C4-2B (cell line): ENCODE data around the gene PTPN18.

Experiments used
- ZFX ChIP-seq: fragments of 450-650 bp; IDR thresholded peaks from 2 replicates; pipeline ENCODE4 v1.6.1; 2017
- TF ChIP-seq, protein P1 (sequence below): fragments of 450-650 bp; conservative IDR thresholded peaks from 2 replicates; pipeline ENCODE4 v1.5.1; 2017; ENCODE audit warnings: mild to moderate bottlenecking

DNA sequence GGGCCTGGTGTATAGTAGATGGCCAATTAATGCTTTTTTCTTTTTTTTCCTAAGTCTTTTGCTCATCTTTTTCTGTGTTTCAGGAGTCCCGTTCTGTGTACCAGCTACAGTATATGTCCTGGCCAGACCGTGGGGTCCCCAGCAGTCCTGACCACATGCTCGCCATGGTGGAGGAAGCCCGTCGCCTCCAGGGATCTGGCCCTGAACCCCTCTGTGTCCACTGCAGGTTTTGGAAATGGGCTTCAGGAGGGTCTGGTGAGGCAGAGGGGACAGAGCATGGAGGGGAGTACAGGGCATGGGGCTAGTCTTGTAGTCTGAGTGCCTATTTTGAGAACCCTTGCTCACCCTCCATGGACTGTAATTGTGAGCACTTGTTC is 14.1 kb downstream of the PTPN18 start:
- TF ChIP-seq, protein P1, sequence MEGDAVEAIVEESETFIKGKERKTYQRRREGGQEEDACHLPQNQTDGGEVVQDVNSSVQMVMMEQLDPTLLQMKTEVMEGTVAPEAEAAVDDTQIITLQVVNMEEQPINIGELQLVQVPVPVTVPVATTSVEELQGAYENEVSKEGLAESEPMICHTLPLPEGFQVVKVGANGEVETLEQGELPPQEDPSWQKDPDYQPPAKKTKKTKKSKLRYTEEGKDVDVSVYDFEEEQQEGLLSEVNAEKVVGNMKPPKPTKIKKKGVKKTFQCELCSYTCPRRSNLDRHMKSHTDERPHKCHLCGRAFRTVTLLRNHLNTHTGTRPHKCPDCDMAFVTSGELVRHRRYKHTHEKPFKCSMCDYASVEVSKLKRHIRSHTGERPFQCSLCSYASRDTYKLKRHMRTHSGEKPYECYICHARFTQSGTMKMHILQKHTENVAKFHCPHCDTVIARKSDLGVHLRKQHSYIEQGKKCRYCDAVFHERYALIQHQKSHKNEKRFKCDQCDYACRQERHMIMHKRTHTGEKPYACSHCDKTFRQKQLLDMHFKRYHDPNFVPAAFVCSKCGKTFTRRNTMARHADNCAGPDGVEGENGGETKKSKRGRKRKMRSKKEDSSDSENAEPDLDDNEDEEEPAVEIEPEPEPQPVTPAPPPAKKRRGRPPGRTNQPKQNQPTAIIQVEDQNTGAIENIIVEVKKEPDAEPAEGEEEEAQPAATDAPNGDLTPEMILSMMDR = no peak
- no peak for TF ChIP-seq ZFX
